GM12878 (cell line): ENCODE data around the gene EHF. TPM values are rescaled to one million over a fixed set of nuclear protein-coding genes. Genes with fewer than 3 reads are reported as not detected.

Source experiments
- BCLAF1 ChIP-seq: fragments of 450-650 bp; IDR thresholded peaks from 2 replicates; pipeline ENCODE4 v1.6.1; 2017; ENCODE audit warnings: antibody characterized with exemption, mild to moderate bottlenecking, moderate library complexity
- CBX5 ChIP-seq: sonication (generic); IDR thresholded peaks from 2 replicates; pipeline ENCODE4 v1.6.1; 2016; ENCODE audit warnings: low read depth, moderate library complexity, mild to moderate bottlenecking, inconsistent platforms
- CEBPB ChIP-seq, 2 experiments: fragments of 150-350 bp in 1 of 2; IDR thresholded peaks; 2 replicates each; pipeline ENCODE4 v1.6.1; 2012 to 2014; ENCODE audit warnings: low read depth in 2 of 2, low read length in 2 of 2, borderline replicate concordance in 1 of 2, inconsistent platforms in 1 of 2
- CREM ChIP-seq: IDR thresholded peaks from 2 replicates; pipeline ENCODE4 v1.6.1; 2014; ENCODE audit warnings: antibody characterized with exemption, low read depth
- CTCF ChIP-seq, 3 experiments: IDR thresholded peaks in 2 of 3; conservative IDR thresholded peaks in 1 of 3; 2 replicates each; pipeline ENCODE4 v1.5.1; 2011; ENCODE audit warnings: low read depth in 3 of 3, low read length in 3 of 3, mild to moderate bottlenecking in 3 of 3, control low read depth in 2 of 3, moderate library complexity in 2 of 3, inconsistent platforms in 1 of 3, mixed read lengths in 1 of 3; ENCODE audit not compliant: control insufficient read depth in 2 of 3, insufficient read depth in 1 of 3; ENCODE audit errors: extremely low read depth in 1 of 3
- FOXM1 ChIP-seq: IDR thresholded peaks from 2 replicates; pipeline ENCODE4 v1.6.1; 2012; ENCODE audit warnings: low read depth, mild to moderate bottlenecking, inconsistent platforms, low read length, moderate library complexity
- IRF4 ChIP-seq: IDR thresholded peaks from 2 replicates; pipeline ENCODE4 v1.6.1; 2011; ENCODE audit warnings: low read depth, low read length
- LARP7 ChIP-seq: fragments of 450-650 bp; IDR thresholded peaks from 2 replicates; pipeline ENCODE4 v1.6.1; 2017; ENCODE audit warnings: mild to moderate bottlenecking
- MEF2A ChIP-seq: IDR thresholded peaks from 2 replicates; pipeline ENCODE4 v1.6.1; 2011; ENCODE audit warnings: low read depth, mild to moderate bottlenecking, low read length, moderate library complexity; ENCODE audit not compliant: insufficient read depth
- MYB ChIP-seq: fragments of 150-350 bp; IDR thresholded peaks from 2 replicates; pipeline ENCODE4 v1.6.1; 2014; ENCODE audit warnings: mild to moderate bottlenecking, low read depth, low read length, borderline replicate concordance
- NR2C1 ChIP-seq: fragments of 450-650 bp; IDR thresholded peaks from 2 replicates; pipeline ENCODE4 v1.6.1; 2017; ENCODE audit warnings: antibody characterized with exemption, mild to moderate bottlenecking, moderate library complexity
- NR2F1 ChIP-seq: fragments of 450-650 bp; conservative IDR thresholded peaks from 2 replicates; pipeline ENCODE4 v1.6.1; 2017; ENCODE audit warnings: mild to moderate bottlenecking
- PAX5 ChIP-seq: IDR thresholded peaks from 2 replicates; pipeline ENCODE4 v1.6.1; 2011; ENCODE audit warnings: low read depth, low read length, borderline replicate concordance
- PKNOX1 ChIP-seq: fragments of 450-650 bp; IDR thresholded peaks from 2 replicates; pipeline ENCODE4 v1.6.1; 2016; ENCODE audit warnings: mild to moderate bottlenecking
- RELB ChIP-seq: fragments of 450-650 bp; IDR thresholded peaks from 2 replicates; pipeline ENCODE4 v1.6.1; 2017; ENCODE audit warnings: low read depth, mild to moderate bottlenecking, moderate library complexity
- RUNX3 ChIP-seq: IDR thresholded peaks from 2 replicates; pipeline ENCODE4 v1.6.1; 2012; ENCODE audit warnings: low read length, inconsistent platforms
- SPI1 ChIP-seq: IDR thresholded peaks from 2 replicates; pipeline ENCODE4 v1.6.1; 2011; ENCODE audit warnings: low read depth, mild to moderate bottlenecking, low read length, moderate library complexity, borderline replicate concordance; ENCODE audit not compliant: insufficient read depth
- WRNIP1 ChIP-seq: IDR thresholded peaks from 2 replicates; pipeline ENCODE4 v1.6.1; 2011; ENCODE audit warnings: low read depth, low read length, improper control_type of control experiment, borderline replicate concordance
- ZBED1 ChIP-seq: IDR thresholded peaks from 2 replicates; pipeline ENCODE4 v1.6.1; 2016; ENCODE audit warnings: borderline replicate concordance
- ZNF217 ChIP-seq: fragments of 450-650 bp; IDR thresholded peaks from 2 replicates; pipeline ENCODE4 v1.6.1; 2017; ENCODE audit warnings: antibody characterized with exemption, mild to moderate bottlenecking
- polyA plus RNA-seq, 11 experiments: library from polyadenylated mRNA; depleted of rRNA in 4 of 11; unstranded in 6 of 11; stranded (reverse) in 5 of 11; fragments of >200 nt; fragmentation: Nextera tagmentation in 4 of 11; fragmentation: Illumina TruSeq in 1 of 11; extraction: Ambion mirVana in 4 of 11; extraction: Trizol in 1 of 11; gene quantifications; 1 replicate in 1 of 11; 2 replicates in 10 of 11; pipeline versions ENCODE4 v1.2.1 to v1.2.3, GENCODE V29; 2011 to 2016; ENCODE audit warnings: inconsistent platforms in 2 of 11, missing spikeins in 2 of 11, low read depth in 1 of 11
- total RNA-seq, 4 experiments: library from RNA; depleted of rRNA in 3 of 4; stranded (reverse); fragments of >200 nt in 3 of 4; fragmentation: Illumina TruSeq in 1 of 4; extraction: Trizol in 1 of 4; gene quantifications; 2 replicates each; pipeline versions ENCODE4 v1.2.1 to v1.2.3, GENCODE V29; 2013 to 2021

The EHF gene
- total and polyA plus RNA-seq, 10 of the 15 experiments (the other 5 are each of a cell fraction or from before 2014, with no cell fraction given) = 0.04 to 0.33 (median 0.06) TPM; not detected in 6

GRCh38 chr11:34613552-34614056 lies 7.3 kb upstream of the EHF start (continued):
- no peak for TF ChIP-seq NR2C1
- no peak for TF ChIP-seq CTCF (IDR thresholded peaks at IDR 0.05 in 2 of 3, conservative IDR thresholded peaks at IDR 0.05 in 1 of 3; ENCODE audit: control insufficient read depth in 2 of 3, extremely low read depth in 1 of 3, insufficient read depth in 1 of 3, low read depth in 3 of 3, low read length in 3 of 3)
- TF ChIP-seq CEBPB (IDR thresholded peaks at IDR 0.05; ENCODE audit: borderline replicate concordance in 1 of 2, low read depth in 2 of 2, low read length in 2 of 2) = no peak
- TF ChIP-seq FOXM1 = peak; percentile 67; the same call in 1 of the 2 replicates
- peak; percentile 70; the same call in 1 of the 2 replicates for TF ChIP-seq PAX5
- TF ChIP-seq SPI1 = peak; percentile 93
- TF ChIP-seq WRNIP1 = no peak
- TF ChIP-seq IRF4 = peak; percentile 69; the same call in 1 of the 2 replicates
- TF ChIP-seq ZNF217 = peak; percentile 36; the same call in 1 of the 2 replicates
- TF ChIP-seq PKNOX1 = no peak
- TF ChIP-seq LARP7 = no peak
- no peak for TF ChIP-seq NR2F1
- TF ChIP-seq RELB = no peak
- no peak for TF ChIP-seq ZBED1
- TF ChIP-seq CREM = 0 out of 2 replicates have a peak, but pooled peaks have one; percentile 22
- peak; percentile 89 for TF ChIP-seq RUNX3
- TF ChIP-seq MEF2A = 0 out of 2 replicates have a peak, but pooled peaks have one; percentile 20
- no peak for TF ChIP-seq BCLAF1
- 0 out of 2 replicates have a peak, but pooled peaks have one; percentile 52 for TF ChIP-seq CBX5
- TF ChIP-seq MYB = no peak
